GM12891 (cell line): ENCODE measurements around the gene PTH2R.

Experiments
- POLR2A ChIP-seq: IDR thresholded peaks from 2 replicates; pipeline ENCODE4 v1.6.1; 2011; ENCODE audit warnings: low read depth, low read length, control low read depth
- POLR2AphosphoS5 ChIP-seq: IDR thresholded peaks from 2 replicates; pipeline ENCODE4 v1.6.1; 2011; ENCODE audit warnings: low read depth, low read length, control low read depth
- POU2F2 ChIP-seq: IDR thresholded peaks from 2 replicates; pipeline ENCODE4 v1.6.1; 2011; ENCODE audit warnings: low read depth, mild to moderate bottlenecking, control low read depth, low read length, moderate library complexity

- no peak for TF ChIP-seq POLR2AphosphoS5
- TF ChIP-seq POLR2A, result no peak
- TF ChIP-seq POU2F2, result no peak
Observed at GRCh38 chr2:208479342-208479741, 72.8 kb downstream of the PTH2R start.
